H1 (cell line): ENCODE results near the gene OR8H3. TPM values are rescaled to one million over a fixed set of nuclear protein-coding genes. Genes with fewer than 3 reads are reported as not detected.

Experiments
- EGR1 ChIP-seq: IDR thresholded peaks from 2 replicates; pipeline ENCODE4 v1.6.1; 2011; ENCODE audit warnings: low read depth, low read length, borderline replicate concordance
- GABPA ChIP-seq: IDR thresholded peaks from 2 replicates; pipeline ENCODE4 v1.6.1; 2011; ENCODE audit warnings: mild to moderate bottlenecking, low read length, moderate library complexity, borderline replicate concordance; ENCODE audit not compliant: insufficient read depth
- KDM5A ChIP-seq: fragments of 200-600 bp; IDR thresholded peaks from 2 replicates; pipeline ENCODE4 v1.7.1; 2012; ENCODE audit warnings: mild to moderate bottlenecking, low read length, inconsistent platforms, mixed read lengths
- RAD21 ChIP-seq, 2 experiments: IDR thresholded peaks in 1 of 2; conservative IDR thresholded peaks in 1 of 2; 2 replicates each; pipeline ENCODE4 v1.6.1; 2011; ENCODE audit warnings: low read depth in 2 of 2, low read length in 2 of 2, improper control_type of control experiment in 1 of 2, inconsistent platforms in 1 of 2, mild to moderate bottlenecking in 1 of 2, moderate library complexity in 1 of 2
- TCF12 ChIP-seq: IDR thresholded peaks from 2 replicates; pipeline ENCODE4 v1.6.1; 2011; ENCODE audit warnings: low read depth, mild to moderate bottlenecking, low read length
- polyA plus RNA-seq, 7 experiments: library from polyadenylated mRNA; depleted of rRNA in 3 of 7; stranded (reverse) in 5 of 7; unstranded in 2 of 7; fragments of >200 nt in 5 of 7; fragments of 200-250 nt in 2 of 7; gene quantifications; 1 replicate in 5 of 7; 2 replicates in 1 of 7; 4 replicates in 1 of 7; pipeline versions ENCODE4 v1.2.1 to v1.2.3, GENCODE V29; 2011 to 2013; ENCODE audit warnings: missing spikeins in 2 of 7, mixed read lengths in 2 of 7
- total RNA-seq: library from RNA; stranded (reverse); fragmentation: NEBNext Ultra II Directional; extraction: Animal tissue kit (Norgen Biotek cat#: 25700); gene quantifications from 2 replicates; pipeline ENCODE4 v1.2.1, GENCODE V29; 2021
- TF ChIP-seq, protein P1 (sequence below), 3 experiments: IDR thresholded peaks; 1 replicate in 2 of 3; 2 replicates in 1 of 3; pipeline versions ENCODE4 v1.5.1 to v1.6.1; 2011; ENCODE audit warnings: low read length in 3 of 3, mild to moderate bottlenecking in 3 of 3, inconsistent platforms in 2 of 3, low read depth in 1 of 3, moderate library complexity in 1 of 3; ENCODE audit not compliant: insufficient read depth in 1 of 3; ENCODE audit errors: control extremely low read depth in 1 of 3

The OR8H3 gene
- total and polyA plus RNA-seq, 2 of the 8 experiments (the other 6 are each of a cell fraction or from before 2014, with no cell fraction given): not detected

DNA sequence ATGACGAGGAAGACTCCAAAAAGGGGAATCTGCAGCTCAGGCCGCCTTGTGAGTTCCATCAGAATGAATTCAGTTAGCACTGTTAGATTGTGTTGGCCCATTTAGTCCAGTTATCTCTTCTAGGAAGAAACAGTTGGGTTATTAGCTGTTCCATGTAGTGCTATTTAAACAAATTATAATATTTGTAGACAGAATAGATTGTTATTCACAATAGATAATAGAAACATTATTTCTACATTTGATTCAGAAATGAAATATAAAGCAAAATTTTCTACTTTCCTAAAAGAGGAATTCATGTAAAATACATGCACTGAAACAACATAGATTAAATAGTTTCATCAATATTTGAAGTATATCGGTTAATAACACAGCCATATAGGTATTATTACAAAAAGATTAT, 38.0 kb downstream of the OR8H3 start, which contains the start of gene OR8K5 (continued):
- TF ChIP-seq TCF12 (no peak), GABPA (no peak), KDM5A (no peak), RAD21 (IDR thresholded peaks at IDR 0.05 in 1 of 2, conservative IDR thresholded peaks at IDR 0.05 in 1 of 2; ENCODE audit: low read depth in 2 of 2, low read length in 2 of 2) (no peak), EGR1 (no peak)
- TF ChIP-seq, protein P1, sequence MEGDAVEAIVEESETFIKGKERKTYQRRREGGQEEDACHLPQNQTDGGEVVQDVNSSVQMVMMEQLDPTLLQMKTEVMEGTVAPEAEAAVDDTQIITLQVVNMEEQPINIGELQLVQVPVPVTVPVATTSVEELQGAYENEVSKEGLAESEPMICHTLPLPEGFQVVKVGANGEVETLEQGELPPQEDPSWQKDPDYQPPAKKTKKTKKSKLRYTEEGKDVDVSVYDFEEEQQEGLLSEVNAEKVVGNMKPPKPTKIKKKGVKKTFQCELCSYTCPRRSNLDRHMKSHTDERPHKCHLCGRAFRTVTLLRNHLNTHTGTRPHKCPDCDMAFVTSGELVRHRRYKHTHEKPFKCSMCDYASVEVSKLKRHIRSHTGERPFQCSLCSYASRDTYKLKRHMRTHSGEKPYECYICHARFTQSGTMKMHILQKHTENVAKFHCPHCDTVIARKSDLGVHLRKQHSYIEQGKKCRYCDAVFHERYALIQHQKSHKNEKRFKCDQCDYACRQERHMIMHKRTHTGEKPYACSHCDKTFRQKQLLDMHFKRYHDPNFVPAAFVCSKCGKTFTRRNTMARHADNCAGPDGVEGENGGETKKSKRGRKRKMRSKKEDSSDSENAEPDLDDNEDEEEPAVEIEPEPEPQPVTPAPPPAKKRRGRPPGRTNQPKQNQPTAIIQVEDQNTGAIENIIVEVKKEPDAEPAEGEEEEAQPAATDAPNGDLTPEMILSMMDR (IDR thresholded peaks at IDR 0.05; ENCODE audit: control extremely low read depth in 1 of 3, insufficient read depth in 1 of 3, low read depth in 1 of 3, low read length in 3 of 3): no peak
